ENCODE data around the gene SNAI1.

The SNAI1 gene

GRCh38 chr20:49981218-49982071, 1.3 kb upstream of the SNAI1 start:
- no peak for TF ChIP-seq CTCF (IDR thresholded peaks at IDR 0.05; ENCODE audit: extremely low read depth, insufficient read depth, missing control alignments)
- DNase-seq (ENCODE audit: low spot score), result no peak
- in situ Hi-C loops (cut with MboI; ENCODE audit: low pct_unique_long_range_greater_than_20kb, low sequenced_read_pairs, unreplicated experiment), result loop anchor here (25.0 kb wide), 1 partner anchor 206 kb away; the partner anchor contains the start of gene CEBPB

GRCh38 chr20:49982072-49982345, 771 bp upstream of the SNAI1 start:
- no peak for TF ChIP-seq CTCF (IDR thresholded peaks at IDR 0.05; ENCODE audit: extremely low read depth, insufficient read depth, missing control alignments)
- no peak for DNase-seq (ENCODE audit: low spot score)
- in situ Hi-C loops (cut with MboI; ENCODE audit: low pct_unique_long_range_greater_than_20kb, low sequenced_read_pairs, unreplicated experiment), result loop anchor here (25.0 kb wide), 1 partner anchor 205 kb away; the partner anchor contains the start of gene CEBPB

- DNase-seq (ENCODE audit: low spot score), result no peak
- TF ChIP-seq CTCF (IDR thresholded peaks at IDR 0.05; ENCODE audit: extremely low read depth, insufficient read depth, missing control alignments), result no peak
- in situ Hi-C loops (cut with MboI; ENCODE audit: low pct_unique_long_range_greater_than_20kb, low sequenced_read_pairs, unreplicated experiment), result loop anchor here (25.0 kb wide), 1 partner anchor 204 kb away; the partner anchor contains the start of gene CEBPB
Observed at GRCh38 chr20:49983123-49983847, 505 bp downstream of the SNAI1 start.

- in situ Hi-C loops (cut with MboI; ENCODE audit: low pct_unique_long_range_greater_than_20kb, low sequenced_read_pairs, unreplicated experiment), result loop anchor here (25.0 kb wide), 1 partner anchor 203 kb away; the partner anchor contains the start of gene CEBPB
- no peak for TF ChIP-seq CTCF (IDR thresholded peaks at IDR 0.05; ENCODE audit: extremely low read depth, insufficient read depth, missing control alignments)
- DNase-seq (ENCODE audit: low spot score), result no peak
Observed at GRCh38 chr20:49983848-49984408, 1.1 kb downstream of the SNAI1 start.

- in situ Hi-C loops (cut with MboI; ENCODE audit: low pct_unique_long_range_greater_than_20kb, low sequenced_read_pairs, unreplicated experiment), result loop anchor here (25.0 kb wide), 1 partner anchor 203 kb away; the partner anchor contains the start of gene CEBPB
- no peak for TF ChIP-seq CTCF (IDR thresholded peaks at IDR 0.05; ENCODE audit: extremely low read depth, insufficient read depth, missing control alignments)
- DNase-seq (ENCODE audit: low spot score), result no peak
Observed at GRCh38 chr20:49984426-49985153, 1.8 kb downstream of the SNAI1 start.

- in situ Hi-C loops (cut with MboI; ENCODE audit: low pct_unique_long_range_greater_than_20kb, low sequenced_read_pairs, unreplicated experiment), result loop anchor here (25.0 kb wide), 1 partner anchor 202 kb away; the partner anchor contains the start of gene CEBPB
- DNase-seq (ENCODE audit: low spot score), result no peak
- no peak for TF ChIP-seq CTCF (IDR thresholded peaks at IDR 0.05; ENCODE audit: extremely low read depth, insufficient read depth, missing control alignments)
Observed at GRCh38 chr20:49985157-49985556, 2.4 kb downstream of the SNAI1 start.
